ENCODE data around the gene OR4N2.
"Not testable (repeated sequence)": the region's sequence is repeated elsewhere in the genome, so short reads cannot be mapped to it uniquely, and the experiment has no call there.

Gene OR4N2, protein sequence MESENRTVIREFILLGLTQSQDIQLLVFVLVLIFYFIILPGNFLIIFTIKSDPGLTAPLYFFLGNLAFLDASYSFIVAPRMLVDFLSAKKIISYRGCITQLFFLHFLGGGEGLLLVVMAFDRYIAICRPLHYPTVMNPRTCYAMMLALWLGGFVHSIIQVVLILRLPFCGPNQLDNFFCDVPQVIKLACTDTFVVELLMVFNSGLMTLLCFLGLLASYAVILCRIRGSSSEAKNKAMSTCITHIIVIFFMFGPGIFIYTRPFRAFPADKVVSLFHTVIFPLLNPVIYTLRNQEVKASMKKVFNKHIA

GRCh38 chr14:19803470-19803869, at the start of gene OR4N2:
OR4N2 (plus strand) TSS chr14:19803770; CDS start chr14:19827449, 23,679 bp downstream.
- not testable (repeated sequence) for DNase-seq

DNA sequence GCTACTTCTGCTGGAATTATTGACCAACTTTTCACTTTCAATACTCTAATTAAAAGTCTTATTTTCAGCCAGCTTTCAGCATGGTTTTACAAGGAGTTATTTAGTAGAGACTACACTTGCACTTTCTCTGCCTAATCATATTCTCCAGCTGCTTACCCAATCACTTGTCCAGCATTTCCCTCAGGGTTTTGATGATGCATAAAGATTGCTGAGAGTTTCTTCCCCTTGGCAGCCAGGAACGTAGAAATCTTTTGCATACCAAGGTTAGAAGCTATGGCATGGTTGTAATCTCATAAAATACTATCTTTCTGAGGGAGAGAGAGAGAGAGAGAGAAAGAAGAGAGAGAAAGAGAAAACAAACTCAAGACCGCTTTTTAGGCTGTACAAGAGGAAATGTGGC, 49.4 kb upstream of the OR4N2 start:
- DNase-seq: no peak

DNA sequence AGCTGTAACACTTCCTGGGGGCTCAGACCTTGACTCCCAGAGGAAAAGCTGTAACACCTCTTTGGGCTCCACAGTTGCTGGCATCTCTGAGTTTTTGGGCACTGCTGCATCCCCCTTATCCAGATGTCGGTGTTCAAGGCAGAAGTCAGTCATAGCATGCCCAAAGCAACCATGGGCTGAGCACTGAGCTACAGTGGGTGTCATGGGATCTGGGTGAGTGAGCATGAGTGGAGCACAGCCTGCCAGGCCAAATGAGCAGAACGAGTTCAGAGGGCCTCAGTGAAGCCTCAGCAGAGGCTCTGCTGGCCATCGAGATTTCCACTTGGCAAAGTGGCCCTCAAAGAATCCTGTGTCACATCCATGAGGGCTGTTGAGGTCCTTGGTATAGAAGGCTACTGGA, 32.1 kb upstream of the OR4N2 start:
- DNase-seq: not testable (repeated sequence)

DNA sequence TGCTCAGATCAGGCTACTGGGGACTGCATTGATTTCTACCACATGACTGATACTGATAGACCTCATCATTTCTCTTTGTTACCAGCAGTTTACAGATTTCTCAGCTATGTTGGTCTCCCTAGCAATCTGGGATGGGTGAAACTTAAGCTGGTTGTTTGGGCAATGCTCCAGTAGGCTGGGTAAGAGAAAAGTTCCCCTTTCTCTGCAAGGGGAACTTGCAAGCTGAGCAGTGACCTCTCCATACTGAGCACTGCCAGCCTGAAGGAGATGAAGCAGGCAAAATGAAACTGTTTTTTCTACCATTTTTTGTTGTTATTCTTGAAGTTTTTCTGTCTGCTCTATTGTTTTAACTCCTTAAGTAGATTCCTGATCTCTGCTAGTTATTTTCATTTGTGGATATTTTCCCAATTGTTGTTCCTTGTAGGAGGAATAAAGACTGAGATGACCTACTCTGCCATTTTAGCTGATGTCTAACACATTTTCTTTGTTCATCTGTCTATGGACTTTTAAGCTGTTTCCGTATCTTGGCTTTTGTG, 31.6 kb upstream of the OR4N2 start:
- peak; percentile 93 for DNase-seq

GRCh38 chr14:19772454-19772853, 31.1 kb upstream of the OR4N2 start:
- DNase-seq: peak; percentile 98

DNA sequence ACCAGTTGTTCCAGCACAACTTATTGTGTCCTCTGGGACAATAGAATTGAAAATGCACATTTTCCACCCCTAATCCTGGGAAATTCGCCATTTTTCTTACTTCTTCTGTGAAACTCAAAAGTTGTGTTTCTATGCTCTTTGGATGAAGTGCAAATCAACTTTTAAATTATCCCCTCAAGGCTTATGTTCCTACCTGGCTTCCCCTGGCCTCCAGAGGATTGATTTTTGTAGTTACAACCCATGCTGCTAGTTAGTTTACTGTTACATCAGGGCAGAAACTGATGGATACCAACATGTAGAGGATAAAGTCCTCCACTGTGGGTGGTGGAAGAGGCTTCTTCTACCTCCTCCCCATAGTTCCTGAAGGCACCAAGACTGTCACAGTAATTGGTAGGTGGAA, 30.4 kb upstream of the OR4N2 start, which contains the start of gene OR4M1:
Gene OR4M1, plus strand, starts transcription at position 301 of the 400 bp plus-strand sequence. CDS start 6,819 bp downstream, outside the sequence.
- DNase-seq: not testable (repeated sequence)

DNA sequence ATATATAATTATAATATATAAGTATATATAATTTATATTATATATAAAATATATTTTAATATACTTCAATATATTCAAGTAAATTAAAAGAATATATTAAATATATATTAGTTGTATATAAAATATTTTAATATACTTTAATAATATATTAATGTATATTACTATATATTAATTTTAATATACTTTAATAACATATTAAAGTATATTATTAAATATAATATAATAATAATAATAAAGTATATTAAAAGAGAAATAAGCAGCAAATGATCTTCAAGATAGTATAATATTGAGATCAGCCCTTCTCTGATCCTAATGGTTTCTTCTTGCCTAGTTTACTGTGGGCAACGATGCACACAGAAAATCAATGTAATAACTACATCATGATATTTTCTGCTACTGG, 28.0 kb upstream of the OR4N2 start:
- DNase-seq: no peak

DNA sequence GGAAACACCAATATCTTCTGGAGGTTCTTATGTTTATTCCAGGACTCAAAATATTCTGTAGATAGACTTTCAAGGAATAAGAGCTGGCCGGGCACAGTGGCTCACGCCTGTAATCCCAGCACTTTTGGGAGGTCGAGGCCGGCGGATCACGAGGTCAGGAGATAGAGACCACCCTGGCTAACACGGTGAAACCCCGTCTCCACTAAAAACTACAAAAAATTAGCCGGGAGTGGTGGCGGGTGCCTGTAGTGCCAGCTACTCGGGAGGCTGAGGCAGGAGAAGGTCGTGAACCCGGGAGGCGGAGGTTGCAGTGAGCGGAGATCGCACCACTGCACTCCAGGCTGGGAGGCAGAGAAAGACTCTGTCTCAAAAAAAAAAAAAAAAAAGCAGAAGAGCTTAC, 17.7 kb upstream of the OR4N2 start:
- DNase-seq: not testable (repeated sequence)

GRCh38 chr14:19787318-19787717, 16.3 kb upstream of the OR4N2 start:
- not testable (repeated sequence) for DNase-seq

DNA sequence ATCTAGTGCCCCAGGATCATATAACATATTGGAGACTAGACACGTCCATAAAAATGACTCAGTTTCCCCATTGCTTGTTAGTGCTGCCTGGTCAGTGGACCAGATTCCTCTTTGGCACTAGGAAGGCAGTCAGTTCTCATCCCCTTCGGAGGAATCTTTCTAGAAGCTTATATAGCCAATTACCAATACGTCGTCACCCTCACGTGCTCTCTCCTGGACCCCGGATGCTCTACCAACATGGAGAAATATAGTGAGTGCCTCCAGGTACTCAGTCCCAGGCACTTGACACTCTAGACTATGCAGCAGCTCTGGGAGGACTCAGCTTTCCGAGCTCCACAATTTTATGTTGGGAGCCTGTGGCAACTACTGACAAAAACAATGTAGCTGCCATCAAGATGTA, 15.4 kb upstream of the OR4N2 start:
- not testable (repeated sequence) for DNase-seq

DNA sequence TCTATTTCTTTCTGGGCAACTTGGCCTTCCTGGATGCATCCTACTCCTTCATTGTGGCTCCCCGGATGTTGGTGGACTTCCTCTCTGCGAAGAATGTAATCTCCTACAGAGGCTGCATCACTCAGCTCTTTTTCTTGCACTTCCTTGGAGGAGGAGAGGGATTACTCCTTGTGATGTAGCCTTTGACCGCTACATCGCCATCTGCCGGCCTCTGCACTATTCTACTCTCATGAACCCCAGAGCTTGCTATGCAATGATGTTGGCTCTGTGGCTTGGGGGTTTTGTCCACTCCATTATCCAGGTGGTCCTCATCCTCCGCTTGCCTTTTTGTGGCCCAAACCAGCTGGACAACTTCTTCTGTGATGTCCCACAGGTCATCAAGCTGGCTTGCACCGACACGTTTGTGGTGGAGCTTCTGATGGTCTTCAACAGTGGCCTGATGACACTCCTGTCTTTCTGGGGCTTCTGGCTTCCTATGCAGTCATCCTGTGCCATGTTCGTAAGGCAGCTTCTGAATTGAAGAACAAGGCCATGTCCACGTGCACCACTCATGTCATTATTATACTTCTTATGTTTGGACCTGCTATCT, 7.0 kb upstream of the OR4N2 start:
- DNase-seq: not testable (repeated sequence)

GRCh38 chr14:19799880-19800279, 3.7 kb upstream of the OR4N2 start:
- no peak for DNase-seq

GRCh38 chr14:19800282-19801117, 3.1 kb upstream of the OR4N2 start:
- DNase-seq: no peak

- no peak for DNase-seq
Observed at GRCh38 chr14:19801118-19801464, 2.5 kb upstream of the OR4N2 start.

GRCh38 chr14:19813171-19813920, 9.8 kb downstream of the OR4N2 start:
- not testable (repeated sequence) for DNase-seq

GRCh38 chr14:19819879-19820278, 16.3 kb downstream of the OR4N2 start:
- not testable (repeated sequence) for DNase-seq

DNA sequence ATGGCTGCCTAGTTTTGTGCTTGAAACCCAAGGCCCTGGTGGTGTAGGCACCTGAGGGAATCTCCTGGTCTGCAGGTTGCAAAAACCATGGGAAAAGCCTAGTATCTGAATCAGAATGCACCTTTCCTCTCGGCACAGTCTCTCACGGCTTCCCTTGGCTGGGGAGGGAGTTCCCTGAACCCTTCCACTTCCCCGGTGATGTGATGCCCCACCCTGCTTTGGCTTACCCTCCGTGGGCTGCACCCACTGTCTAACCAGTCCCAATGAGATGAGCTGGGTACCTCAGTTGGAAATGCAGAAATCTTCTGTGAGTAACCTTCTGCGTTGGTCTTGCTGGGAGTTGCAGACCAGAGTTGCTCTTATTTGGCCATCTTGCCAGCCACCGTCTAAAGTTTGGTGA, 17.4 kb downstream of the OR4N2 start:
- not testable (repeated sequence) for DNase-seq

DNA sequence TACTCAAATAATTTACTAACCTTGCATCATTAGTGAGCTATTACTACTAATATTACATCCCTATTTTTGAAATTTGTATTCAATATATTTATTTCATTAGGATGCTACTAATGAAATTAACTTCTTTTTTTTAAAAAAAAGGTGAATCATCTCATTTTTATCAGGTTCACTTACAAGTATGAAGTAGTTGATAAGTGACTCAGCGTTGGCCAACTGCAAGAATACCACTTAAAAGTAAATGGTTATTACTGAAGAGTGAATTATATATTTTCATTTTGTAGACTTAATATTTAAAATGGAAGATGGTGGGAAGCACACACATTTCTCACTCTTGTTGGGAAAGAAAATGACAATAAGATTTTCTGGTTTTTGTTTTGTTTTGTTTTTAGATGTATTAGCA, 19.6 kb downstream of the OR4N2 start:
- no peak for DNase-seq

DNA sequence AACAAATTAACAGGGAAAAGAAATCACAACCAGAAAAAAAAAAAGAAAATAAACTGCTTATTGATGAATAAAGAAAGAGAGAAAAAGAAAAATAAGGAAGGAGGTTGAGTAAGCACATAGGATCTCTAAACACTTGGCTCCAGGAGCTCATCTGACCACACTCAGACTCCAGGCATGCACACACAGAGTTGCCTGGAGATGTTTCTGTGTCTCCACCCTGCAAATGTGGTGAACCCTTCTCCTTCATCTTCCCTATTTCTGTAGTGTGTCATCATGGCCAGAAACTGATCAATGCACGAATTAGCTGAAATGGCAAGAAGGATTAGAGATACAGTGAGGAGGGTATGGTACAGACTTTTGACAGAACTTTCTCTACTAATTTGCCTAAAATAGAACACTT, 20.2 kb downstream of the OR4N2 start:
- DNase-seq: peak; percentile 39

DNA sequence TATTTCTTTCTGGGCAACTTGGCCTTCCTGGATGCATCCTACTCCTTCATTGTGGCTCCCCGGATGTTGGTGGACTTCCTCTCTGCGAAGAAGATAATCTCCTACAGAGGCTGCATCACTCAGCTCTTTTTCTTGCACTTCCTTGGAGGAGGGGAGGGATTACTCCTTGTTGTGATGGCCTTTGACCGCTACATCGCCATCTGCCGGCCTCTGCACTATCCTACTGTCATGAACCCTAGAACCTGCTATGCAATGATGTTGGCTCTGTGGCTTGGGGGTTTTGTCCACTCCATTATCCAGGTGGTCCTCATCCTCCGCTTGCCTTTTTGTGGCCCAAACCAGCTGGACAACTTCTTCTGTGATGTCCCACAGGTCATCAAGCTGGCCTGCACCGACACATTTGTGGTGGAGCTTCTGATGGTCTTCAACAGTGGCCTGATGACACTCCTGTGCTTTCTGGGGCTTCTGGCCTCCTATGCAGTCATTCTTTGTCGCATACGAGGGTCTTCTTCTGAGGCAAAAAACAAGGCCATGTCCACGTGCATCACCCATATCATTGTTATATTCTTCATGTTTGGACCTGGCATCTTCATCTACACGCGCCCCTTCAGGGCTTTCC, 24.2 kb downstream of the OR4N2 start:
- peak; percentile 23 for DNase-seq

DNA sequence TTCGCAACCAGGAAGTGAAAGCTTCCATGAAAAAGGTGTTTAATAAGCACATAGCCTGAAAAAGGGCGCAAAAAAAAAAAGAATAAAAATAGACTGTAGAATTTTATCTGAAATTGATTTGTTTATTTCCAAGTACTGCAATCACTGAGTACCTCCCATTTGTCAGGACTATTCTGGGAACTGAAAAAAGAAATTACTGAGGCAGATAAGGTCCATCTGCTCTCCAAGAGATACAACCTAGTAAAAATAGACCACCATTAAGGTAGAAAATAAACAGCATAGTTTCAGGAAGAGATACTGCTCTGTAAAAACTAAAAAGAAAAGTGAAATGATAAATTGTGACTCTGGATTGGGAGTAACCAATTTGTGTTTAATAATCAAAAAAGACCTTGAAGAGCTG, 24.7 kb downstream of the OR4N2 start:
- DNase-seq: no peak

DNA sequence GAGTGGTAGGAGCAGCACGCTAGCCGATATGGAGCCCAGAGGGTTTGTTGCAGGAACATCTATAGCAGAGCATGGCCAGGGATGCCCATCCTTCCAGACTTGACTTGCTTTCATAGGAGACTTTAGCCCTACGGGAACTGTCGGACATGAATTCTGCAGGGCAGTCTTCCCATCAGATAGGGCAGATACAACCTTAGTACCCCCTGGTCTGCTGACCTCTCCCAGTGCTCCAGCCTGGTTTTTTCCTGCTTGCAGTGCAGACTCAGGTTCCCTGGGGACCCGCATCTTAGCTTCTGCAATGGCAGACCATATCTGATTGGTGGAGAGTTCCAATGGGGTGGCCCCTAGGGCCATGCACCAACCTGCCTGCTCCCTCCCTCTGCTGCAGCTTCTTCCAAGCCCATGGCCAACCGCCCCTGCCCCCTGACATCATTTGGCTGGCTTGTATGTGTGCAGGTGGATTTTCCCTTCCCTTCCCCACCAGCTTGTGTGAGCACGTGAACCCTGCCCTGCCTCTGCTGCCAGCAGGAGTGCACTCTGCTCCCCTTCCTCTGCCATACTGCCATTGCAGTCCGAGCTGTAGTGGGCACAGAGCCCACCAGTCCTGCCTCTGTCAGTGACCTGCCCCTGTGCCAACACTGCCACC, 30.8 kb downstream of the OR4N2 start:
- not testable (repeated sequence) for DNase-seq

All from MV-4-11 (cell line).